Measurements from ENCODE around the gene PEDS1.
A peak's percentile ranks its signal among the peaks of the same experiment; 100 is the strongest.
"Not testable (repeated sequence)": the region's sequence is repeated elsewhere in the genome, so short reads cannot be mapped to it uniquely, and the experiment has no call there.

The PEDS1 gene

DNA sequence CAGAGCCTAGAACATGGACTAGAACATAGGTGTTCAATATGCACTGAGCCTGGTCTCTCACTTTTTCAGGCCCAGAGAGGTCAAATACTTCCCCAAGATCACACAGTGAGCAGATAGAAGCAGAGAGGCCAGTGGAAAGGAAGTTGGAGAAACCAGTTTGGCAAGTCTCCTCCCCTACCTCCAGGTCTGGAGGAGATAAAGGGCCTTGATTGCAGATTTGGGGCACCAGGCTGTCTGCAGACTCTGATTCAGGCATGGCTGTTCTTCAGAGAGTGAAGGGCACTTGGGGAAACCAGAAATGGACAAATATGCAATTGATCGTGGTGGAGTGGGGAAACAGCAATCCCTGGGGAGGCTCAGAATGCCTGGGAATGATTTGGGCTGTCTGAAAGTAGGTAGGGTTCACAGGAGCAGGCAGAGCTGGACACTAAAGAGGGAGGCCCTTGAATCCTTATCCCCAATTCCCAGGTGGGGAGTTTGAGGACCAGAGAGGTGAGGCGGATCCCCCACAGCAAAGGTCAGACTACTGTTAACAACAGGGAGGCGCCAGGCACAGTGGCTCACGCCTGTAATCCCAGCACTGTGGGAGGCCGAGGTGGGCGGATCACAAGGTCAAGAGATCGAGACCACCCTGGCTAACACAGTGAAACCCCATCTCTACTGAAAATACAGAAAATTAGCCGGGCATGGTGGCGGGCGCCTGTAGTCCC lies 2.3 kb downstream of the PEDS1 start:
- no peaks in the 10 kb centered on the region for H3K27me3 Mint-ChIP-seq
- H3K4me1 Mint-ChIP-seq (ENCODE audit: low read depth): peaks cover 64% of the 10 kb centered on the region
- peak overlapping the region; percentile 81 for H3K4me3 Mint-ChIP-seq
- peak overlapping the region; percentile 63 for H3K27ac Mint-ChIP-seq
- peaks cover 21% of the 10 kb centered on the region for H3K36me3 Mint-ChIP-seq (ENCODE audit: low read depth)
- H3K9me3 Mint-ChIP-seq: no peaks in the 10 kb centered on the region

DNA sequence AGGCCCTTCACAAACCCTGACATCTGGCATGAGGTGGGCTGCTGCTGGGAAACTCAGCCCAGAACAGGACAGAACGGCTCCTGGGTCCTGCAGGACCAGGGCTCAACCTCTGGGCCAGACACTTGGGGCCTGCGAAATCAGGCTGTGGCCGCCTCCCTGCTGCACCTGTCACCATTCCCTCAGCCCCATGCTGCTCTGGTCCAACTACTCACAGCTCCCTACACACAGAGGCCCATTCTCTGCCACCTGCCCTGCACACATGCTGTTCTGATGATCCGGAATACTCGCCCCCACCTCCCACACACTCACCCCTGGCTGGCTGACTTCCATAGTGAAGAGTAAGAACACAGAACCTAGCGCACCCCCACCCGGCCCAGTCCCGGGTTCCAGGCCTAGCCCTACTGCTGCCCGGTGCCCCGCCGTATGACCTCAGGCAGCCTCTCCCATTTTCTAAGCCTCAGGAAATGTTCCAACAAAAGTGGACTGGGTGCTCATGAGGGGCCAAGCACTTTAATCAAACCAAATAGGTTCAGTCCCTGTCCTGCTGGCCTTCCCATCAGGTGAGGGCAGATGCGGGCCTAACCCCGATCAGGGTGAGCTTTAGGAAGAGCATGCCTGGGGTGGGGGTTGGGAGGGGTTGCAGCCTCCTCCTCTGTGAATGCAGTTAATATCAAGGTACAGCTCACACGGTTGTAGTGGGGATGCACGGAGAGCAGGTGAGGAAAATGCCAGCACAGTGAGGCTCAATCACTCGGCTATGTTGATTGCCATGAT lies 3.9 kb downstream of the PEDS1 start:
- peak overlapping the region; percentile 2 for H3K27ac Mint-ChIP-seq
- H3K9me3 Mint-ChIP-seq: no peaks in the 10 kb centered on the region
- peaks cover 25% of the 10 kb centered on the region for H3K36me3 Mint-ChIP-seq (ENCODE audit: low read depth)
- H3K4me3 Mint-ChIP-seq: no peak overlapping the region
- no peaks in the 10 kb centered on the region for H3K27me3 Mint-ChIP-seq
- H3K4me1 Mint-ChIP-seq (ENCODE audit: low read depth): peaks cover 68% of the 10 kb centered on the region

GRCh38 chr20:50146732-50147662 lies 6.5 kb downstream of the PEDS1 start:
- peak overlapping the region; percentile 66 for H3K4me3 Mint-ChIP-seq
- peak overlapping the region; percentile 93 for H3K27ac Mint-ChIP-seq
- H3K9me3 Mint-ChIP-seq: no peaks in the 10 kb centered on the region
- H3K36me3 Mint-ChIP-seq (ENCODE audit: low read depth): peaks cover 38% of the 10 kb centered on the region
- peaks cover 60% of the 10 kb centered on the region for H3K4me1 Mint-ChIP-seq (ENCODE audit: low read depth)
- H3K27me3 Mint-ChIP-seq: no peaks in the 10 kb centered on the region

DNA sequence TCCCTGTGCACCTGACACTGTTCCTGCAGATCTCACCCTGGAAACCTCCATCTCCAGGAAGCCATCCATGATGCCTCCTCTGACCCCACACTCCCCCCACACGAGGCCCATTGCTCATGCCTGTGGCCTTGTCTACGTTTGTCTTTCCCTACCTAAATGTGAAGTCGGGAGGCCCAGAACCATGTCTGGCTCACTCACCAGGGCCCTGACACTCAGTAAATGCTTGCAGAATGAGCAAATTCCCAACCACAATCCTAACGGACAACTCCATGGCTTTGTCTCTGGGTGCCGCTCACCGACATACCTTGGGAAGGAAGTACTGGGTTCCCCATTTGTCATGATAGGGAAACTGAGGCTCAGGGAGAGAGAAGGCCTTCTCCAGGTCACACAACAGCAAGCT lies 7.3 kb downstream of the PEDS1 start:
- Mint-ChIP-seq H3K27ac (peak overlapping the region; percentile 93), H3K27me3 (no peaks in the 10 kb centered on the region), H3K4me3 (peak overlapping the region; percentile 66), H3K36me3 (ENCODE audit: low read depth) (peaks cover 41% of the 10 kb centered on the region), H3K4me1 (ENCODE audit: low read depth) (peaks cover 53% of the 10 kb centered on the region), H3K9me3 (no peaks in the 10 kb centered on the region)

DNA sequence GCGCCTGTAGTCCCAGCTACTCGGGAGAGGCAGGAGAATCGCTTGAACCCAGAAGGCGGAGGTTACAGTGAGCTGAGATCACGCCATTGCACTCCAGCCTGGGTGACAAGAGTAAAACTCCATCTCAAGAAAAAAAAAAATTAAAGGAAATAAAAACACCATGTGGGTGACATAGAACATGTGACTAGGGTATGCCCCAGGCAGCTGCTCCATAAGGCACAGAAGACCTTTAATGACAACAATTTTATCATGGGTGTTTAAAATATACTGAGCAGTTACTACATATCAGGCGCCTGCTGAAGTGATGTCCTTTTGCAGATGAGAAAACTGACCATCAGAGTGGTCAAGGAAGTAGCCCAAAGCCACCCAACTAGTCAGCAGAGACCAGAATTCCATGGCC lies 8.0 kb downstream of the PEDS1 start:
- no peaks in the 10 kb centered on the region for H3K27me3 Mint-ChIP-seq
- H3K4me3 Mint-ChIP-seq: no peak overlapping the region
- H3K27ac Mint-ChIP-seq: peak overlapping the region; percentile 93
- peaks cover 42% of the 10 kb centered on the region for H3K36me3 Mint-ChIP-seq (ENCODE audit: low read depth)
- H3K9me3 Mint-ChIP-seq: no peaks in the 10 kb centered on the region
- peaks cover 48% of the 10 kb centered on the region for H3K4me1 Mint-ChIP-seq (ENCODE audit: low read depth)

DNA sequence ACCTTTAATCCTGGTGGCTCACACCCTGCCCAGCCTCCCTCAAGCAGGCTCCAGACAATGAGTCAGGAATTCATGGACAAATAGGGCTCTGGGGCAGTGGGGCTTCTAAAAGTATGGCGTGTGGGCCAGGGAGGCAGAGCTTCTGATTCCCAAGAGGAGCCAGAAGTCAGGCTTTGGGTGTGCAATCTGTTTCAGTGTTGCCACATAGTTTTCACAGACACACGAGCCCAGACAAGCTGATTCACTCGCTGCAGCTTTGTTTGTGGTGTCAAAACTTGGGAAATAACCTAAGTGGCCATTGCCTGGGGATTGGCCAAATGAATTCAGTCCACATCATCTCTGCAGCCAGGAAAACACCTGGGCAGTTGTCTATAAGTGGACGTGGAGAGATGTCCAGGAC lies 9.2 kb downstream of the PEDS1 start:
- H3K4me1 Mint-ChIP-seq (ENCODE audit: low read depth): peaks cover 41% of the 10 kb centered on the region
- no peak overlapping the region for H3K4me3 Mint-ChIP-seq
- no peak overlapping the region for H3K27ac Mint-ChIP-seq

DNA sequence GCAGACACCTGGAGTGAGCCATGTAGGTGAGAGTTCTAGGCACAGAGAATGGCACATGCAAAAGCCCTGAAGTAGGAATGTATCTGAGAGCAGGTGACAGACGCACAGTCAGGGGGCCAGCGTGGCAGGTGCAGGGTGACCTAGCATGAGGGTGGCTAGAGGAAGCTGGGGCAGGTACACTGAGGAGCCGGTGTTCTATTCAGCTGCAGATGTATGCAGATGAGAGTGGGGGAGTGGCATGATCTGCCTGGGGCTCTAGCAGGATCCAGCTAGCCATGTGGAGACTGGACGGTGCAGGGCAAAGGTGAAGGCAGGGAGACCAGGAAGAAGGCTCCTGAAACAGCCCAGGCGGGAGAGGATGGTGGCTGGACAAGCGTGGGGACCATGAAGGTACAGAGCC lies 10.7 kb downstream of the PEDS1 start:
- Mint-ChIP-seq H3K4me1 (ENCODE audit: low read depth) (peaks cover 32% of the 10 kb centered on the region), H3K36me3 (ENCODE audit: low read depth) (peaks cover 41% of the 10 kb centered on the region), H3K27ac (no peak overlapping the region), H3K27me3 (no peaks in the 10 kb centered on the region), H3K9me3 (no peaks in the 10 kb centered on the region), H3K4me3 (no peak overlapping the region)

More for the DNA sequence above, 9.2 kb downstream of the PEDS1 start:
- peaks cover 51% of the 10 kb centered on the region for H3K36me3 Mint-ChIP-seq (ENCODE audit: low read depth)
- no peaks in the 10 kb centered on the region for H3K27me3 Mint-ChIP-seq
- H3K9me3 Mint-ChIP-seq: no peaks in the 10 kb centered on the region

GRCh38 chr20:50141811-50142561 lies 11.5 kb downstream of the PEDS1 start:
- H3K9me3 Mint-ChIP-seq: no peaks in the 10 kb centered on the region
- no peak overlapping the region for H3K27ac Mint-ChIP-seq
- H3K36me3 Mint-ChIP-seq (ENCODE audit: low read depth): peaks cover 39% of the 10 kb centered on the region
- no peaks in the 10 kb centered on the region for H3K27me3 Mint-ChIP-seq
- H3K4me1 Mint-ChIP-seq (ENCODE audit: low read depth): peaks cover 30% of the 10 kb centered on the region
- no peak overlapping the region for H3K4me3 Mint-ChIP-seq

- H3K36me3 Mint-ChIP-seq (ENCODE audit: low read depth): peaks cover 39% of the 10 kb centered on the region
- H3K27me3 Mint-ChIP-seq: no peaks in the 10 kb centered on the region
- no peak overlapping the region for H3K27ac Mint-ChIP-seq
- H3K9me3 Mint-ChIP-seq: no peaks in the 10 kb centered on the region
- H3K4me3 Mint-ChIP-seq: no peak overlapping the region
- H3K4me1 Mint-ChIP-seq (ENCODE audit: low read depth): peaks cover 26% of the 10 kb centered on the region
These were observed 12.4 kb downstream of the PEDS1 start for GRCh38 chr20:50141018-50141675.

GRCh38 chr20:50140339-50140859 lies 13.1 kb downstream of the PEDS1 start:
- Mint-ChIP-seq H3K4me3 (no peak overlapping the region), H3K36me3 (ENCODE audit: low read depth) (peaks cover 41% of the 10 kb centered on the region), H3K27ac (no peak overlapping the region), H3K27me3 (no peaks in the 10 kb centered on the region), H3K9me3 (no peaks in the 10 kb centered on the region), H3K4me1 (ENCODE audit: low read depth) (peaks cover 22% of the 10 kb centered on the region)

DNA sequence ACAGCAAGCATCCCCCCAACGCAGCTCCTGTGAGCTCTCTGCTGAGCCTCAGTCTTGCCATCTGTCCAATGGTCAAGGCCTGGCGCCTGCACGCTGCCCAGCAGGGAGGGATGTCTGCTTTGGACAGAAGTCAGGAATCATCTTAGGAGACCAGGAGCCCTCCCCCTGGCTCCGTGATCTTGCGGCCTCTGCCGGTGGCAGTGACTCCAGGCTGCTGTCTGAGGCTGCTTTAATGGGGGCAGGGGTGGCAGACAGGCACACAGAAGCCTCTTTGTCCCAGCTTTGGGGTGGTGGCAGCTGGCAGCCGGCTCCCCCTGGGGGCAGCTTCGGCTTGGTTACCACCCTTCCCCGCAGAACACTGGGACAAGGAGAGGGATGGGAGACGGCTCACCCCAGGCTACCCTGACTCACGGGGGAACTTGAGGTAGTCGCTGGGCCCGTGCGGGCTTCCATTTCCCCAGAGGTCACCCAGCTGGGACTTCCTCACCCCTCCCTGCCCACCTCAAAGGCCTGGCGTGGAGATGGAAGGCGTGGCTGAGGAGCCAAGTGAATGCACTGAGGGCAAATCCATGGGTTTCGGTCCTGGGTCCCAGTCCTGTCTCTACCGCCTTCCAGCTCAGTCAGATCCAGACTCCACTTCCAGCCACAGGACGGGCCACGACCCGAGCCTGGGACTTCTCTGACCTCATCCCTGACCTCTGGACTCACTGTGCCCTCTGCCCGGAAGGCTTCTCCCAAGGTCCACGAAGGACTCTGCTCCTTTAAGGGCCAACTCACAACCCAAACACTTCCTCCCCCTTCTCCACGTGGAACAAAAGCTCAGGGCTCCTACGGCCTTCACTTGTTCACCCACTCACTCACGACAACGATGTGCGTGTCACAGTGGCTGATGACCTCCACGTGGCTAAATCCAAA lies 14.8 kb downstream of the PEDS1 start:
- Mint-ChIP-seq H3K27ac (no peak overlapping the region), H3K27me3 (no peaks in the 10 kb centered on the region), H3K36me3 (ENCODE audit: low read depth) (peaks cover 41% of the 10 kb centered on the region), H3K4me3 (no peak overlapping the region), H3K9me3 (no peaks in the 10 kb centered on the region), H3K4me1 (ENCODE audit: low read depth) (peaks cover 22% of the 10 kb centered on the region)

- H3K4me3 Mint-ChIP-seq: no peak overlapping the region
- H3K9me3 Mint-ChIP-seq: no peaks in the 10 kb centered on the region
- no peaks in the 10 kb centered on the region for H3K27me3 Mint-ChIP-seq
- H3K27ac Mint-ChIP-seq: no peak overlapping the region
- peaks cover 19% of the 10 kb centered on the region for H3K4me1 Mint-ChIP-seq (ENCODE audit: low read depth)
- H3K36me3 Mint-ChIP-seq (ENCODE audit: low read depth): peaks cover 38% of the 10 kb centered on the region
These were observed 15.4 kb downstream of the PEDS1 start for GRCh38 chr20:50138120-50138478.

- peak overlapping the region; percentile 48 for H3K27ac Mint-ChIP-seq
- peaks cover 34% of the 10 kb centered on the region for H3K36me3 Mint-ChIP-seq (ENCODE audit: low read depth)
- H3K4me3 Mint-ChIP-seq: not testable (repeated sequence)
These were observed 15.8 kb downstream of the PEDS1 start for GRCh38 chr20:50137702-50138101.

More at GRCh38 chr20:50137702-50138101, 15.8 kb downstream of the PEDS1 start:
- H3K9me3 Mint-ChIP-seq, H3K27me3 Mint-ChIP-seq: not testable (repeated sequence)
- H3K4me1 Mint-ChIP-seq (ENCODE audit: low read depth): peaks cover 15% of the 10 kb centered on the region

Data from stimulated activated naive CD8-positive, alpha-beta T cell treated with anti-CD3 and anti-CD28 coated beads, Interleukin-15, Interleukin-2, amounts not matched to agents 100 ng/mL and 50 ng/mL, for 24 hours (primary cell).